ENCODE data around the gene STRIP2.

DNA sequence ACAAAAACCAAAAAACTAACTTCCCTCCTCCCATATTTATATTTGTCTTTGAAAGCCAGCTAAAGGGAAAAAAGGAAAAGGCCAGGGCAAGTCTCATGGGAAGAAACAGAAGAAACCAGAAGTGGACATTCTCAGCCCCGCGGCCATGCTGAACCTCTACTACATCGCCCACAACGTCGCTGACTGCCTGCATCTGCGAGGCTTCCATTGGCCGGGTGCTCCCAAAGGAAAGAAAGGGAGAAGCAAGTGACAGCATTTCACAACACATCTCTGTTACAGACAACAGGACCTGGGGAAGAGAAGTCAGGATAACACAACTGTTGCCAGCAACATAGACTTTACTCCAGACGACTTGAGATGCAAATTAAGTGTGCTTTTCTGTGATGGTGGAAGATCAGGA lies 78.0 kb downstream of the STRIP2 start:
- no peak for TF ChIP-seq CTCF (IDR thresholded peaks at IDR 0.05)
- TF ChIP-seq EP300 (IDR thresholded peaks at IDR 0.05) = no peak
